ENCODE measurements around the gene IGF1R. TPM values are rescaled to one million over a fixed set of nuclear protein-coding genes. Genes with fewer than 3 reads are reported as not detected.

The IGF1R gene
- total and polyA plus RNA-seq, 2 of the 8 experiments (the other 6 are each of a cell fraction or from before 2014, with no cell fraction given), result 32.9 to 109 TPM

DNA sequence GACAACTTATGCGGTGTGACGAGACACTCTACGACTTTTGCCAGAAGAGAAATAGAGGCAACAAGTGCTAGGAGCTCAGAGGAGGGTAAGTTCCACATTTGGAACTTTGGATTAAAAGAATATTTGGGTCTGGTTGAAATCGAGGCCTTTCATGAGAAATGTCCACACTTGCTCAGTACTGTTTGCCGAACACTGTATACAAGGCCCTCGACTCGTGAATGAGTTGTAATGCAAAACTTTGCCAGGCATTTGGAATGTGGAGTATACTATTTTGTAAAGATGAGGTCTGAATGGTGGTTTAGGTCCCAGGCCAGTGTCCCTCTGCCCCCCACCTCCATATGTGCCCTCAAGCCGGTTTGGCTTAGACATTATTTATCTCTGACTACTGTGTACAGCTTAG lies 73.9 kb downstream of the IGF1R start:
- Histone ChIP-seq H3K18ac (ENCODE audit: extremely low read depth, low read length) (no peak overlapping the region), H3K4ac (replicated peaks; ENCODE audit: insufficient read length, low read depth, low read length) (no peak overlapping the region), H2BK20ac (ENCODE audit: low read length) (no peak overlapping the region), H3K4me3 (ENCODE audit: extremely low read depth in 1 of 4, insufficient read depth in 2 of 4, low read depth in 3 of 4, low read length in 4 of 4) (no peak overlapping the region), H2BK12ac (ENCODE audit: low read depth, low read length) (no peak overlapping the region), H3K36me3 (ENCODE audit: control insufficient read depth in 2 of 4, insufficient read depth in 4 of 4, low read length in 3 of 4) (no peaks in the 10 kb centered on the region), H2BK120ac (replicated peaks; ENCODE audit: low read depth, low read length) (no peak overlapping the region), H3K56ac (replicated peaks; ENCODE audit: insufficient read length, low read depth, low read length) (no peak overlapping the region), H3K23me2 (ENCODE audit: low read depth, low read length) (no peaks in the 10 kb centered on the region), H3K9me3 (ENCODE audit: insufficient read depth in 2 of 2, low read depth in 1 of 2, low read length in 1 of 2) (no peaks in the 10 kb centered on the region), H3K23ac (ENCODE audit: insufficient read length) (no peak overlapping the region), H3K4me1 (replicated peaks in 1 of 4; ENCODE audit: control insufficient read depth in 3 of 4, insufficient read depth in 4 of 4, low read length in 3 of 4) (peaks cover 5 to 39% (median 31%) of the 10 kb centered on the region in 4 experiments; a peak in 6 of 7 replicates), H2BK5ac (ENCODE audit: low read depth, low read length) (peak overlapping the region; percentile 35; the same call in 1 of the 2 replicates), H3K27ac (ENCODE audit: low read depth, low read length) (no peak overlapping the region), H2AFZ (ENCODE audit: low read length) (no peak overlapping the region), H2BK15ac (ENCODE audit: low read length) (no peak overlapping the region), H3K27me3 (replicated peaks in 1 of 4; ENCODE audit: control insufficient read depth in 3 of 4, extremely low read depth in 1 of 4, insufficient read depth in 3 of 4, low read length in 3 of 4) (no peaks in the 10 kb centered on the region), H4K91ac (replicated peaks; ENCODE audit: insufficient read length, low read length) (no peak overlapping the region), H3K79me1 (ENCODE audit: low read depth, low read length) (peaks cover 16% of the 10 kb centered on the region), H3K4me2 (ENCODE audit: insufficient read depth in 1 of 2, low read depth in 2 of 2, low read length in 2 of 2) (no peak overlapping the region; a peak in 1 of 4 replicates), H4K5ac (ENCODE audit: insufficient read length, low read depth, low read length) (no peak overlapping the region), H3K9ac (replicated peaks in 1 of 4; ENCODE audit: extremely low read depth in 1 of 4, low read depth in 3 of 4, low read length in 3 of 4) (no peak overlapping the region), H4K20me1 (replicated peaks in 1 of 2; ENCODE audit: control insufficient read depth in 1 of 2, insufficient read depth in 2 of 2, low read length in 2 of 2) (peaks cover 21 to 22% of the 10 kb centered on the region in 2 experiments), H3K14ac (ENCODE audit: insufficient read length) (no peak overlapping the region), H3K79me2 (ENCODE audit: control insufficient read depth in 1 of 2, insufficient read depth in 2 of 2, low read length in 2 of 2) (peaks cover 38 to 98% of the 10 kb centered on the region in 2 experiments), H2AK5ac (ENCODE audit: low read depth, low read length) (no peak overlapping the region), H4K8ac (ENCODE audit: extremely low read depth, insufficient read depth, low read length) (no peak overlapping the region)
- CTCF ChIA-PET (ENCODE audit: partially characterized antibody), result interaction anchor here (2.3 kb wide), 1 partner anchor 159 kb away, joined by 8 read pairs; no protein-coding TSS in a partner anchor
- TF ChIP-seq EZH2 (IDR thresholded peaks at IDR 0.05; ENCODE audit: low read depth, low read length, severe bottlenecking), result no peak
- no peak for TF ChIP-seq JUND (IDR thresholded peaks at IDR 0.05; ENCODE audit: low read length)
- TF ChIP-seq SP4 (IDR thresholded peaks at IDR 0.05; ENCODE audit: low read length), result no peak
- no peak for TF ChIP-seq TCF12 (IDR thresholded peaks at IDR 0.05; ENCODE audit: low read depth, low read length)
- TF ChIP-seq CTBP2 (IDR thresholded peaks at IDR 0.05; ENCODE audit: borderline replicate concordance, insufficient read depth, insufficient read length, low read length), result no peak
- TF ChIP-seq, protein P1, sequence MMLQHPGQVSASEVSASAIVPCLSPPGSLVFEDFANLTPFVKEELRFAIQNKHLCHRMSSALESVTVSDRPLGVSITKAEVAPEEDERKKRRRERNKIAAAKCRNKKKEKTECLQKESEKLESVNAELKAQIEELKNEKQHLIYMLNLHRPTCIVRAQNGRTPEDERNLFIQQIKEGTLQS (IDR thresholded peaks at IDR 0.05; ENCODE audit: insufficient read depth, low read depth, low read length), result no peak
- no peak for TF ChIP-seq SRF (IDR thresholded peaks at IDR 0.05; ENCODE audit: low read depth, low read length)
- no peak for TF ChIP-seq CHD1 (IDR thresholded peaks at IDR 0.05; ENCODE audit: low read depth, low read length)
- TF ChIP-seq CHD2 (IDR thresholded peaks at IDR 0.05; ENCODE audit: low read length), result no peak
- TF ChIP-seq RXRA (IDR thresholded peaks at IDR 0.05; ENCODE audit: insufficient read depth, low read depth, low read length), result no peak
- POLR2A ChIA-PET (ENCODE audit: partially characterized antibody), result no interaction called here
- DNase-seq (ENCODE audit: low read depth in 1 of 2, low spot score in 2 of 2) (no peak), FAIRE-seq (no peak)
- 89% methylated on average over 8 of the region's 8 CpGs; no CpG with 5 or more reads in 1 of the 2 experiments for WGBS, 2 experiments (ENCODE audit: extremely low coverage in 1 of 2, insufficient coverage in 1 of 2, insufficient read length in 1 of 2, insufficient replicate concordance in 2 of 2, low coverage in 1 of 2, low lambda C conversion rate in 2 of 2, missing lambda C conversion rate in 1 of 2)
